Measurements from ENCODE around the gene IKZF5. TPM values are rescaled to one million over a fixed set of nuclear protein-coding genes. Genes with fewer than 3 reads are reported as not detected.

IKZF5 gene
- total RNA-seq, 1 experiment from 2014 or later = 8.6 TPM

DNA sequence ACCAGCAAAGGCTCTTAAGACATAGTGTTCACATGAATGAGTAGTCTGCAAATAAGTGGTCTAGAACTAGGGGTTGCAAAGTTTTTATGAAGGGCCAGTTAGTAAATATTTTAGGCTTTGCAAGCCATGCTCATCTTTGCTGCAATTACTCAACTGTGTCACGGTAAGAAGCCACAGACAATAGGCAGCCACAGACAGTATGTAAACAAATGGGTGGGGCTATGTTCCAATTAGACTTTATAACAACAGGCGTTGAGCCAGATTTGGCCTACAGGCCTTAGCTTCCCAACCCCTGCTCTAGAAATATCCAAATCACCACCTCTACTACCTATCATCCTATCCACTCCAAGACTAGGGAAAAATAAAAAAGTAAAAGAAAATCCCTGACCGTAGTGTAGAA, 9.2 kb downstream of the IKZF5 start:
- no peaks in the 10 kb centered on the region; the same call in 1 of the 2 replicates for H3K36me3 ChIP-seq (ENCODE audit: control insufficient read depth, insufficient read depth, low read length)
- H3K9me3 ChIP-seq (ENCODE audit: control insufficient read depth, insufficient read depth, low read depth, low read length) = no peaks in the 10 kb centered on the region
- H3K27me3 ChIP-seq (ENCODE audit: control insufficient read depth, insufficient read depth, low read length) = no peaks in the 10 kb centered on the region
- DNase-seq (ENCODE audit: low read depth, low spot score) (no peak), ATAC-seq (no peak)
- BruUV-seq (replicated peaks) = no TSS peak
- no peak overlapping the region for H3K4me3 ChIP-seq (ENCODE audit: low read depth in 2 of 2, low read length in 2 of 2)
- peaks cover 8% of the 10 kb centered on the region; the same call in 1 of the 2 replicates for H3K4me1 ChIP-seq (ENCODE audit: control insufficient read depth, insufficient read depth, low read length)
- intact Hi-C loops (cut with micrococcal nuclease; ENCODE audit: unreplicated experiment) = no loop called here
- in situ Hi-C loops (cut with HindIII; ENCODE audit: low pct_unique_long_range_greater_than_20kb, low sequenced_read_pairs) = no loop called here
- CTCF ChIA-PET = no interaction called here
- POLR2A ChIA-PET = interaction anchor here (0.6 kb wide), 1 partner anchor 1670 kb away, joined by 3 read pairs; no protein-coding TSS in a partner anchor
- no peak overlapping the region for H3K27ac ChIP-seq (ENCODE audit: low read length)
- TF ChIP-seq, protein P1, sequence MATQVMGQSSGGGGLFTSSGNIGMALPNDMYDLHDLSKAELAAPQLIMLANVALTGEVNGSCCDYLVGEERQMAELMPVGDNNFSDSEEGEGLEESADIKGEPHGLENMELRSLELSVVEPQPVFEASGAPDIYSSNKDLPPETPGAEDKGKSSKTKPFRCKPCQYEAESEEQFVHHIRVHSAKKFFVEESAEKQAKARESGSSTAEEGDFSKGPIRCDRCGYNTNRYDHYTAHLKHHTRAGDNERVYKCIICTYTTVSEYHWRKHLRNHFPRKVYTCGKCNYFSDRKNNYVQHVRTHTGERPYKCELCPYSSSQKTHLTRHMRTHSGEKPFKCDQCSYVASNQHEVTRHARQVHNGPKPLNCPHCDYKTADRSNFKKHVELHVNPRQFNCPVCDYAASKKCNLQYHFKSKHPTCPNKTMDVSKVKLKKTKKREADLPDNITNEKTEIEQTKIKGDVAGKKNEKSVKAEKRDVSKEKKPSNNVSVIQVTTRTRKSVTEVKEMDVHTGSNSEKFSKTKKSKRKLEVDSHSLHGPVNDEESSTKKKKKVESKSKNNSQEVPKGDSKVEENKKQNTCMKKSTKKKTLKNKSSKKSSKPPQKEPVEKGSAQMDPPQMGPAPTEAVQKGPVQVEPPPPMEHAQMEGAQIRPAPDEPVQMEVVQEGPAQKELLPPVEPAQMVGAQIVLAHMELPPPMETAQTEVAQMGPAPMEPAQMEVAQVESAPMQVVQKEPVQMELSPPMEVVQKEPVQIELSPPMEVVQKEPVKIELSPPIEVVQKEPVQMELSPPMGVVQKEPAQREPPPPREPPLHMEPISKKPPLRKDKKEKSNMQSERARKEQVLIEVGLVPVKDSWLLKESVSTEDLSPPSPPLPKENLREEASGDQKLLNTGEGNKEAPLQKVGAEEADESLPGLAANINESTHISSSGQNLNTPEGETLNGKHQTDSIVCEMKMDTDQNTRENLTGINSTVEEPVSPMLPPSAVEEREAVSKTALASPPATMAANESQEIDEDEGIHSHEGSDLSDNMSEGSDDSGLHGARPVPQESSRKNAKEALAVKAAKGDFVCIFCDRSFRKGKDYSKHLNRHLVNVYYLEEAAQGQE (IDR thresholded peaks at IDR 0.05; ENCODE audit: insufficient read depth in 1 of 2, low read depth in 2 of 2, low read length in 1 of 2) = no peak
- TF ChIP-seq POLR2AphosphoS5 (IDR thresholded peaks at IDR 0.05; ENCODE audit: low read depth, low read length) (no peak), TCF7L2 (IDR thresholded peaks at IDR 0.05; ENCODE audit: low read depth, low read length) (no peak), SIN3A (IDR thresholded peaks at IDR 0.05; ENCODE audit: borderline replicate concordance, insufficient read depth, low read depth, low read length) (no peak)
- TF ChIP-seq, protein P2, sequence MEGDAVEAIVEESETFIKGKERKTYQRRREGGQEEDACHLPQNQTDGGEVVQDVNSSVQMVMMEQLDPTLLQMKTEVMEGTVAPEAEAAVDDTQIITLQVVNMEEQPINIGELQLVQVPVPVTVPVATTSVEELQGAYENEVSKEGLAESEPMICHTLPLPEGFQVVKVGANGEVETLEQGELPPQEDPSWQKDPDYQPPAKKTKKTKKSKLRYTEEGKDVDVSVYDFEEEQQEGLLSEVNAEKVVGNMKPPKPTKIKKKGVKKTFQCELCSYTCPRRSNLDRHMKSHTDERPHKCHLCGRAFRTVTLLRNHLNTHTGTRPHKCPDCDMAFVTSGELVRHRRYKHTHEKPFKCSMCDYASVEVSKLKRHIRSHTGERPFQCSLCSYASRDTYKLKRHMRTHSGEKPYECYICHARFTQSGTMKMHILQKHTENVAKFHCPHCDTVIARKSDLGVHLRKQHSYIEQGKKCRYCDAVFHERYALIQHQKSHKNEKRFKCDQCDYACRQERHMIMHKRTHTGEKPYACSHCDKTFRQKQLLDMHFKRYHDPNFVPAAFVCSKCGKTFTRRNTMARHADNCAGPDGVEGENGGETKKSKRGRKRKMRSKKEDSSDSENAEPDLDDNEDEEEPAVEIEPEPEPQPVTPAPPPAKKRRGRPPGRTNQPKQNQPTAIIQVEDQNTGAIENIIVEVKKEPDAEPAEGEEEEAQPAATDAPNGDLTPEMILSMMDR (IDR thresholded peaks at IDR 0.05) = no peak

DNA sequence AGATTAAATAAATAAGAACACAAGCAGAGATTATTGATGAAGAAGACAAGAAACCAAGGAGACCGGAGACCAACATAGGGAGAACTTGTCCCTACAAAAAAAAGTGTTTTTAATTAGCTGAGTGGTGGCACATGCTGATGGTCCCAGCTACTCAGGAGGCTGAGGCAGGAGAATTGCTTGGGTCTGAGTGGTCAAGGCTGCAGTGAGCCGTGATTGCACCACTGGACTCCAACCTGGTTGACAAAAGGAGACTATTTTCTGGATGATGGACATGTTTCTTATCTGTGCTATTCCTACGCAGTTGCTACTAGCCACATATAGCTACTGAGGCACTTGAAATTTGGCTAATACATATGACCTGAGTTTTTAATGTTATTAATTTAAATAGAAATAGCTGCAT, 9.7 kb downstream of the IKZF5 start:
- BruUV-seq (replicated peaks) = no TSS peak
- Histone ChIP-seq H3K4me3 (ENCODE audit: low read depth in 2 of 2, low read length in 2 of 2) (no peak overlapping the region), H3K27ac (ENCODE audit: low read length) (no peak overlapping the region), H3K4me1 (ENCODE audit: control insufficient read depth, insufficient read depth, low read length) (peaks cover 3% of the 10 kb centered on the region; the same call in 1 of the 2 replicates), H3K27me3 (ENCODE audit: control insufficient read depth, insufficient read depth, low read length) (no peaks in the 10 kb centered on the region), H3K9me3 (ENCODE audit: control insufficient read depth, insufficient read depth, low read depth, low read length) (no peaks in the 10 kb centered on the region), H3K36me3 (ENCODE audit: control insufficient read depth, insufficient read depth, low read length) (no peaks in the 10 kb centered on the region; the same call in 1 of the 2 replicates)
- ATAC-seq (no peak), DNase-seq (ENCODE audit: low read depth, low spot score) (no peak)
- TF ChIP-seq, protein P1 (IDR thresholded peaks at IDR 0.05; ENCODE audit: insufficient read depth in 1 of 2, low read depth in 2 of 2, low read length in 1 of 2) = no peak
- TF ChIP-seq SIN3A (IDR thresholded peaks at IDR 0.05; ENCODE audit: borderline replicate concordance, insufficient read depth, low read depth, low read length) (no peak), POLR2AphosphoS5 (IDR thresholded peaks at IDR 0.05; ENCODE audit: low read depth, low read length) (no peak), TCF7L2 (IDR thresholded peaks at IDR 0.05; ENCODE audit: low read depth, low read length) (no peak)
- TF ChIP-seq, protein P2 (IDR thresholded peaks at IDR 0.05) = no peak
- intact Hi-C loops (cut with micrococcal nuclease; ENCODE audit: unreplicated experiment) = no loop called here
- POLR2A ChIA-PET = no interaction called here
- in situ Hi-C loops (cut with HindIII; ENCODE audit: low pct_unique_long_range_greater_than_20kb, low sequenced_read_pairs) = no loop called here
- CTCF ChIA-PET = no interaction called here
